Measurements from ENCODE around the gene PACSIN1. TPM values are rescaled to one million over a fixed set of nuclear protein-coding genes. Genes with fewer than 3 reads are reported as not detected.

PACSIN1 gene, protein sequence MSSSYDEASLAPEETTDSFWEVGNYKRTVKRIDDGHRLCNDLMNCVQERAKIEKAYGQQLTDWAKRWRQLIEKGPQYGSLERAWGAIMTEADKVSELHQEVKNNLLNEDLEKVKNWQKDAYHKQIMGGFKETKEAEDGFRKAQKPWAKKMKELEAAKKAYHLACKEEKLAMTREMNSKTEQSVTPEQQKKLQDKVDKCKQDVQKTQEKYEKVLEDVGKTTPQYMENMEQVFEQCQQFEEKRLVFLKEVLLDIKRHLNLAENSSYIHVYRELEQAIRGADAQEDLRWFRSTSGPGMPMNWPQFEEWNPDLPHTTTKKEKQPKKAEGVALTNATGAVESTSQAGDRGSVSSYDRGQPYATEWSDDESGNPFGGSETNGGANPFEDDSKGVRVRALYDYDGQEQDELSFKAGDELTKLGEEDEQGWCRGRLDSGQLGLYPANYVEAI
- 0.44 TPM for polyA plus RNA-seq (2013, experiment 1 of 2)
- polyA plus RNA-seq (2013, experiment 2 of 2): 0.46 TPM

DNA sequence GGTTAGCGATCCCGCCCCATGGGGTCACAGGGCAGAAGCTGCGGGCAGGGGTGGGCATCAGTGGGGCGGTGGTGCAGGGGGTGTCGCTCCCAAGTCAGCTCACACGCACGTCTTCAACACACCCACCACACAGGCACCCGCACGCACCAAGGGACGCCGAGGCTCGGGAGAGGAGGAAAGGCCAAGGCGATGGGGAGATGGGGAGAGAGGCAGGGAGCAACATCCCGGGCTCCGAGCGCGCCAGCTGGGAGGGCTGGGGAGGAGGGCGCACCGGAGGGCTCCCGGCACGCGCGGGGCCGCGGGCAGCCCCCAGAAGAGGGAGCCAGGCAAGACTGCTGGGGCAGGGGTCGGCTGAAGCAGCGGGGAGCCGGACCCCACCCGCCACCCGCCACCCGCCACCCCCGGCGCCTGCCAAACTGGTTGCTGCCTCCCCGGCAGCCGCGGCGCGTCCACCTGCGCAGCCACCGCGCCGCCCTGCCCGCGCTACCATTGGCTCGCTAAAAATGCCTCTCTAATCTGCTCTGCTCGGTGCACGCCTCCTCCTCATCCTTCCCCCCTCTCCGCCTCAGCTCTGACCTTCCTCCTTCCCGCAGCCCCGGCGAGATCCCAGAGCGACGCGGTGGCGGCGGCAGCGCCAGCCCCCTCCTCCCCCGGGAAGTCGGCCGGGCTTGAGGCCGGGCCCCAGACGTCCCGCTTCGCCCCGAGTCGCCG is at the start of gene PACSIN1:
TSS of gene PACSIN1 (plus strand) at position 546 of the 711 bp plus-strand sequence. CDS start 60,230 bp downstream, outside the sequence.
- Histone ChIP-seq H3K27ac (ENCODE audit: low read depth, low read length, severe bottlenecking) (no peak within 1 kb of the TSS), H3K9me3 (ENCODE audit: control insufficient read depth, low read length) (no peaks in the 10 kb centered on the region), H3K4me3 (ENCODE audit: extremely low read depth, insufficient read depth, low read length, poor library complexity, severe bottlenecking) (peak within 1 kb of the TSS; percentile 30), H3K36me3 (ENCODE audit: control insufficient read depth, insufficient read depth, low read length) (no peaks in the 10 kb centered on the region), H3K4me1 (ENCODE audit: control insufficient read depth, insufficient read depth, low read length, poor library complexity, severe bottlenecking) (peaks cover 10% of the 10 kb centered on the region)
- WGBS, 2 experiments (ENCODE audit: insufficient coverage in 2 of 2): 0 to 4% methylated on average over 22 to 31 of the region's 67 CpGs

DNA sequence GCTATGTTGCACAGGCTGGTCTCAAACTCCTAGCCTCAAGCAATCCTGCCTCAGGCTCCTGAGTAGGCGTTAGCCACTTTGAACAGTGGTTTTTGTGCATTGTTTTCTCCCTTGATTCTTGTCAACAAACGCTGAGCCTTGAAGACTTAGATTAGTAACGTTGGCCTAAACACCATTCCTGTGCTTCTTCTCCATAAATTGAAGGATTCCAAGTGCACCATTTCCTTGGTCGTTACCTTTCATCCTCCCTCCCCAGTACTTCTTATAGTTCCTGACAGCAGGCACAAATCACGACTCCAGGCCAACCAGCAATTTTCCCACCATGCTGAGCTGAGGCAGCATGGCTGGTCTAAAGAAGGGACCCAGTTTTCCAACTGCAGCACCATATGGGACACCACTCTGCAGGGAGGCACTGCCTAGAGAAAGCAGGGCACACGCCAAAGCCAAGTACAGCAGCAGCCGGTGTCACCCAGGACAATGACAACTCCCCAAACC is 49.0 kb upstream of the PACSIN1 start:
- Histone ChIP-seq H3K27ac (ENCODE audit: low read depth, low read length, severe bottlenecking) (peak overlapping the region; percentile 23), H3K36me3 (ENCODE audit: control insufficient read depth, insufficient read depth, low read length) (peaks cover 73% of the 10 kb centered on the region), H3K9me3 (ENCODE audit: control insufficient read depth, low read length) (no peaks in the 10 kb centered on the region), H3K4me1 (ENCODE audit: control insufficient read depth, insufficient read depth, low read length, poor library complexity, severe bottlenecking) (no peaks in the 10 kb centered on the region), H3K4me3 (ENCODE audit: extremely low read depth, insufficient read depth, low read length, poor library complexity, severe bottlenecking) (no peak overlapping the region)
- 89 to 94% methylated on average over 4 to 6 of the region's 7 CpGs for whole genome bisulfite sequencing, 2 experiments (ENCODE audit: insufficient coverage in 2 of 2)

DNA sequence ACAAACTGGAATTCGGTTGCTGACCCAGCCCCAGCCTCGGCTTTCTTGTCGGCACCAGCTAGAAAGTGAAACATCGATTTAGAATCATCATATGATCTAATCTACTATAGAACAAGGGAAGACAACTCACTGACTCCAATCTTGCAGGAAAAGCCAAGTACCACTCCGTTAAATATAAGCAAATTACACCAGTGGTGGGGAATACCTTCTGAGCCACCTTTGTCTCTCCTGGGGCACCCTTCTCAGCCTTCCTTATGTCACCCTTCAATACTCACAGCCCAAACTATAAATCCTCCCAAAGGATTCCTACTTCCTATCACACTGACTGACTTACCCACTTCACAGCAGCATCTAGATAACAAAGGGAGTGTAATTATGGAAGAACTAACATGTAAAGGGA is 47.5 kb upstream of the PACSIN1 start:
- WGBS, 2 experiments (ENCODE audit: insufficient coverage in 2 of 2): 98 to 100% methylated on average over 1 to 5 of the region's 5 CpGs
- no peak overlapping the region for H3K4me3 ChIP-seq (ENCODE audit: extremely low read depth, insufficient read depth, low read length, poor library complexity, severe bottlenecking)
- peaks cover 81% of the 10 kb centered on the region for H3K36me3 ChIP-seq (ENCODE audit: control insufficient read depth, insufficient read depth, low read length)
- H3K4me1 ChIP-seq (ENCODE audit: control insufficient read depth, insufficient read depth, low read length, poor library complexity, severe bottlenecking): peaks cover 7% of the 10 kb centered on the region
- H3K9me3 ChIP-seq (ENCODE audit: control insufficient read depth, low read length): no peaks in the 10 kb centered on the region
- H3K27ac ChIP-seq (ENCODE audit: low read depth, low read length, severe bottlenecking): no peak overlapping the region

DNA sequence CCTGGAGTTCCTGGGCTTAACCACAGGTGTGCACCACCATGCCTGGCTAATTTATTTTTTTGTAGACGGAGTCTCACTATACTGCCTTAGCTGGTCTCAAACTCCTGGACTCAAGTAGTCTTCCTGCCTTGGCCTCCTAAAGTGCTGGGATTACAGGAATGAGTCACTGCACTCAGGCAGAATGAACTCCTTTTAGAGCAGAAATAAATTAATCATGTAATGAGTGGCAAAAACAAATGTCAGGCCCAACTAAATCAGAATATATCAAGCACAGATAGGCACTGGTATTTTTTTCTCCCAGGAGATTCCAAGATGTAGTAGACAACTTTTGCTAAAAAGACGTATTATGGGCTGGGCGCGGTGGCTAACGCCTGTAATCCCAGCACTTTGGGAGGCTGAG is 42.6 kb upstream of the PACSIN1 start:
- WGBS, 2 experiments (ENCODE audit: insufficient coverage in 2 of 2): 90 to 93% methylated on average over 3 to 5 of the region's 5 CpGs
- Histone ChIP-seq H3K27ac (ENCODE audit: low read depth, low read length, severe bottlenecking) (no peak overlapping the region), H3K9me3 (ENCODE audit: control insufficient read depth, low read length) (no peaks in the 10 kb centered on the region), H3K36me3 (ENCODE audit: control insufficient read depth, insufficient read depth, low read length) (peaks cover 68% of the 10 kb centered on the region), H3K4me3 (ENCODE audit: extremely low read depth, insufficient read depth, low read length, poor library complexity, severe bottlenecking) (no peak overlapping the region), H3K4me1 (ENCODE audit: control insufficient read depth, insufficient read depth, low read length, poor library complexity, severe bottlenecking) (peaks cover 7% of the 10 kb centered on the region)

DNA sequence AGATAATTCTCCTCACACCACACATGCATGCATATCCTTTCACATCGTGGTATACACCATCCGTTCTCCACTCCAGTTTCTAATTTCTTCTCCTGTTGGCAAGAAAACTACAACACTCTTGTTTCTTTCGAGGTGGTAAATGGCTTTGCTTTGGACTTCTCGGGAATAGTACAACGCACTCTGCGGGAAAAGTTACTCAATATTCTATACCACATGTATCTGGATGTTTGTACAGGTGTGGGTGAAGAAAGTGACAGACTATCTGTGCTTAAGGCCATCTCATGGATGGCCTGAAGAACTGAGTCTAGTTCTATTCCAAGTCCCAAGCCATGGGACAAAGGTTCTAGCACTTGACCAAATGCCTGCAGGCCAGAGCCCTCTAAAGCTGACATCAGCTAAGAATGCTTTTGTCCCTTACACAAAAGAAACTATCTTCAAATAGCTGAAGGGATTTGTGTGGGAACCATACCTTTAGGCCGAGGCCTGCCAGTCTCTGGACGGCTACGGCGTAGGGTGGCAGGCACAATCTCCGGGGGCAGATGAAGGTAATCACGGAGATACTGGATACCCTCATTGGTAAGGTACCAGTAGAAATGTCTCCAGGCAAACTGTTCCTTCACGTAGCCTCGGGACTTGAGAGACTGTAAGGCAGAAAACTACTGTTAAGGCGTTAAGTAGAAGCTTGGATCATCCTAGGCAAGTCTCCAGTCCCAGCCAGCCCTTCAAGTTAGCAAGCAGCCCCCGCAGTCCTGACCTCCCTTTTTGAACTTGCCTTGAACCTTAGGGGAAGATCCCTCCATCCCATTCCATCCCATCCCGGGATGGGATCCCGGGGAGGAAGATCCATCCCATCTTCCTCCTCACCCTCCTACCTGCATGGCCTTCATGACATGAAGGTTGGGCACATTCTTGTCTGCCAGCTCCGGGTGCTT is 41.4 kb upstream of the PACSIN1 start:
- Histone ChIP-seq H3K36me3 (ENCODE audit: control insufficient read depth, insufficient read depth, low read length) (peaks cover 56% of the 10 kb centered on the region), H3K9me3 (ENCODE audit: control insufficient read depth, low read length) (no peaks in the 10 kb centered on the region), H3K4me1 (ENCODE audit: control insufficient read depth, insufficient read depth, low read length, poor library complexity, severe bottlenecking) (peaks cover 7% of the 10 kb centered on the region), H3K27ac (ENCODE audit: low read depth, low read length, severe bottlenecking) (no peak overlapping the region), H3K4me3 (ENCODE audit: extremely low read depth, insufficient read depth, low read length, poor library complexity, severe bottlenecking) (peak overlapping the region; percentile 96)
- WGBS, 2 experiments (ENCODE audit: insufficient coverage in 2 of 2): 86 to 96% methylated on average over 11 of the region's 19 CpGs

DNA sequence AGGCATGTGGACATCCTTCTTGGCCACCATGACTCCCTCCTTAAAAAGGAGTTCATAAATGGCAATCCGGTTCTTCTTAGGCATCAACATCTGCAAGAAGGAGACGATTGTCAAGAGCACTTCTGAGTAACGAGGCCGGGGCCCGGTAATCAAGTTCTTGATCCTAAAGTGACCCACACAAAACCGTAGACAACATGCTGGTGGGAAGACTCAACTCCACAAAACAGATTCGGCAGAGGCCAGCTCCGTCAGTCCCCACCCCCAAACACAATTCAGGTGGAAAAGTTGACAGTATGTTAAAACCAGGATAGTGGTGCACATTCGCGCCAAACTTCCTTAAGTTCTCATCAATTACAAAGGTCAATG is 40.8 kb upstream of the PACSIN1 start:
- H3K4me1 ChIP-seq (ENCODE audit: control insufficient read depth, insufficient read depth, low read length, poor library complexity, severe bottlenecking): peaks cover 7% of the 10 kb centered on the region
- H3K36me3 ChIP-seq (ENCODE audit: control insufficient read depth, insufficient read depth, low read length): peaks cover 50% of the 10 kb centered on the region
- no peaks in the 10 kb centered on the region for H3K9me3 ChIP-seq (ENCODE audit: control insufficient read depth, low read length)
- H3K4me3 ChIP-seq (ENCODE audit: extremely low read depth, insufficient read depth, low read length, poor library complexity, severe bottlenecking): peak overlapping the region; percentile 96
- WGBS, 2 experiments (ENCODE audit: insufficient coverage in 2 of 2): 8 to 9% methylated on average over 5 to 6 of the region's 10 CpGs
- H3K27ac ChIP-seq (ENCODE audit: low read depth, low read length, severe bottlenecking): peak overlapping the region; percentile 86

DNA sequence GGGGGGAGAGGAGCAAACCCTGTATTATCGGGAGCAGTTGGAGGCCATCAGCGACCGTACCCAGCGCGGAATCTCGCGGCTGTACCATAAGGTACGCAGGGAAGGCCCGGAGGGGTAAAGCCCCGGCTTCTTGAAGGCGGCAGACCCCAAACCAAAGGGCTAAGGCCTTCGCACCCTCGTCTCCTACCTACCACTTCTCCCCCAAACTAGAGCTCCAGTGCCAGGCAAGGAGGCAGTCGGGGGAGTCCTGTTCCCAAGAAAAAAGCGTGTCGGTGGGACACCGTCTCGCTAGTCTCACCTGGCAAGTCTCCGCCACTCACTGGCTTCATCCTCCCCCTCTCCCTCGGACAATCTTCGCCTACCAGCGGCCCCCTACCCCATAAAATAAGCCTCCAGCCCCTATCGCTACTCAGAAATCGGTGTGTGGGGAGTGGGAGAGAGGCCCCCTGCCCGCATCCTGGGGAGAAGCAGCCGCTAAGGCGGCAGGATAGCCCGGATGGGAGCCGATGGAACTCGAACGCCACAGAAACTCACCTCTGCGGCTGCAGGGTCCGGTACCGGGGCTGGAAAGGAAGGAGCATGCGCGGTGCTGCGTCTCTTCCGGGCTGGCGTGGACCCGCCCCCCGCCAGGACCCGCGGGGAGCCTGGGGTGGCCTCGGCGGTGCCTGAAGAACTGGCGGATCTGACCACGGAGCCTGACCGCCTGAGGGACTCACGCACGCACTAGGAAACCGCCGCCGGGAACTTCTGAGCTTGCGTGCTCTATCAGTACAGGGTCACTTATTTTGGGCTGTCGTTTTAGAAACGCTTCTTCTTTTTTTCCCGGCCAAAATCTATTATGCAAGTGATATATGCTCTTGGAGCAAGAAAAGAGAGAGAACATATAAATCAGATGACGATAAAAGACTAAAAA is 40.1 kb upstream of the PACSIN1 start, which contains the start of gene RPS10:
TSS of gene RPS10 (minus strand) at position 572 of the 913 bp plus-strand sequence. CDS start 848 bp downstream, outside the sequence.
- 1% methylated on average over 37 to 38 of the region's 58 CpGs for WGBS, 2 experiments (ENCODE audit: insufficient coverage in 2 of 2)
- Histone ChIP-seq H3K9me3 (ENCODE audit: control insufficient read depth, low read length) (no peaks in the 10 kb centered on the region), H3K4me1 (ENCODE audit: control insufficient read depth, insufficient read depth, low read length, poor library complexity, severe bottlenecking) (peaks cover 7% of the 10 kb centered on the region), H3K4me3 (ENCODE audit: extremely low read depth, insufficient read depth, low read length, poor library complexity, severe bottlenecking) (peak within 1 kb of the TSS; percentile 96), H3K27ac (ENCODE audit: low read depth, low read length, severe bottlenecking) (peak within 1 kb of the TSS; percentile 86), H3K36me3 (ENCODE audit: control insufficient read depth, insufficient read depth, low read length) (peaks cover 44% of the 10 kb centered on the region)

DNA sequence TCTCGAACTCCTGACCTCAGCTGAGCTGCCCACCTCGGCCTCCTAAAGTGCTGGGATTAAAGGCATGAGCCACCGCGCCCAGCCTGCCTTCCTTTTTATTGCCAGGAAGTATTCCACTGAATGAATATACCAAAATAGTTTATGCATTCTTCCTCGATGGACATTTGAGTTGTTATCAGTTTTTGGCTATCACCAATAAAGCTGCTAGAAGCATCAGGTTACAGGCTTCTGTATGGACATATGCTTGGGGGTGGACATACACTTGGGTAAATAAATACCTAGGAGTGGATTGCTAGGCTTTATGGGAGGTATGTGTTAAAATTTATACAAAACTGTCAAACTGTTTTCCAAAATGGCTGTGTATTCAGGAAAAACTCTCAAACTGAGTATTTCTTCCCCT is 30.0 kb upstream of the PACSIN1 start:
- no peak overlapping the region for H3K4me3 ChIP-seq (ENCODE audit: extremely low read depth, insufficient read depth, low read length, poor library complexity, severe bottlenecking)
- H3K4me1 ChIP-seq (ENCODE audit: control insufficient read depth, insufficient read depth, low read length, poor library complexity, severe bottlenecking): no peaks in the 10 kb centered on the region
- H3K9me3 ChIP-seq (ENCODE audit: control insufficient read depth, low read length): peaks cover 8% of the 10 kb centered on the region
- no peaks in the 10 kb centered on the region for H3K36me3 ChIP-seq (ENCODE audit: control insufficient read depth, insufficient read depth, low read length)
- WGBS, 2 experiments (ENCODE audit: insufficient coverage in 2 of 2): 83 to 94% methylated on average over 2 to 4 of the region's 5 CpGs
- H3K27ac ChIP-seq (ENCODE audit: low read depth, low read length, severe bottlenecking): no peak overlapping the region

DNA sequence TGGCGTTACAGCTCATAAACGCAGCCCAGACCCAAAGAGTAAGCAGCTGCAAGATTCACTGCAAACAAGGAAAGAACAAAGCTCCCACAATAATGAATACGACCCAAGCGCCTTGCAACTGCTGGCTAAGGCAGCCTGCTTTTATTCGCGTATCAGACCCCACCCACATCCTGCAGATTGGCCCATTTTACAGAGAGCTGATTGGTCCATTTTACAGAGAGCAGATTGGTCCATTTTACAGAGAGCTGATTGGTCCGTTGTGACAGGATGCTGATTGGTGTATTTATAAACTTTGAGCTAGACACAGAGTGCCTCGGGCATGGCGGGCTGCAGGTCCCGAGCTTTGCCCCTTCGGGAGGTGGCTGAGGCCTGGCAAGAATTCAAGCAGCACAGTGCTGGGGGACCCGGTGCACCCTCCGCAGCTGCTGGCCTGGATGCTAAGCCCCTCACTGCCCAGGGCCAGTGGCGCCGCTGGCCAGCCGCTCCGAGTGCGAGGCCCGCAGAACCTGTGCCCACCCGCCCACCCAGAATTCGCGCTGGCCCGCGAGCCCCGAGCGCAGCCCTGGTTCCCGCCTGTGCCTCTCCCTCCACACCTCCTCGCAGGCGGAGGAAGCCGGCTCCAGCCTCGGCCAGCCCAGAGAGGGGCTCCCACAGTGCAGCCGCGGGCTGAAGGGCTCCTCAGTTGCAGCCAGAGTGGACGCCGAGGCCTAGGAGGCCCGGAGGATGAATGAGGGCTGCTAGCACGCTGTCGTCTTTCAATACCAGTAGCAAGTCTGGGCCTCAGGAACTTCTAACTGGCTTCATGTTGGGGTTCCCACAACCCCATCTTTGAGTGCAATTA is 28.9 kb upstream of the PACSIN1 start:
- Histone ChIP-seq H3K9me3 (ENCODE audit: control insufficient read depth, low read length) (peaks cover 8% of the 10 kb centered on the region), H3K36me3 (ENCODE audit: control insufficient read depth, insufficient read depth, low read length) (no peaks in the 10 kb centered on the region), H3K27ac (ENCODE audit: low read depth, low read length, severe bottlenecking) (no peak overlapping the region), H3K4me3 (ENCODE audit: extremely low read depth, insufficient read depth, low read length, poor library complexity, severe bottlenecking) (no peak overlapping the region), H3K4me1 (ENCODE audit: control insufficient read depth, insufficient read depth, low read length, poor library complexity, severe bottlenecking) (no peaks in the 10 kb centered on the region)
- WGBS, 2 experiments (ENCODE audit: insufficient coverage in 2 of 2): 92% methylated on average over 17 to 26 of the region's 38 CpGs

All from mesodermal cell (in vitro differentiated cells).